ENCODE measurements around the gene NOCT. TPM values are rescaled to one million over a fixed set of nuclear protein-coding genes. Genes with fewer than 3 reads are reported as not detected.

NOCT gene
- total and polyA plus RNA-seq, 5 donors: 4.7 to 10.6 (median 9.6) TPM

DNA sequence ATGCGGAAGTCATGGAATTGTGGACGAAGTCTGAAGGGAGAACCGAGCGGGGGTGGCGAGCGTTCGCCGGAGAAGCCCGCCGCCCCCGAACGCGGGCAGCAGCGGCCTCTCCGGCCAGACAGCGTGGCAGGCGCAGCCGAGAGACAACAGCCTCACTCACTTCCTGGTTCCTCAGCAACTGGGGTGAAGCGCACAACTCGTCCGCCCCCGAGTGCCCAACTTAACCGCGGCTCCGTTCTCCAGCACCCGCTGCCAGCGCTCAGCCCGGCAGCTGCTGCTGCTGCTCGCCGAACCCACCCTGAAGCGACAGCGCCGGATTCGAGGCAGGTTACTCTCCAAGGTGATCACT, 68.0 kb downstream of the NOCT start:
- intact Hi-C loops (cut with DNase I): loop anchor here in 3 of 4 donors (5.0 to 10.0 kb wide), 3 partner anchors 49 to 211 kb away; no protein-coding TSS in a partner anchor
- Histone ChIP-seq H3K4me3 (ENCODE audit: low read length) (peak overlapping the region; percentile 92), H3K4me1 (ENCODE audit: control insufficient read depth, insufficient read depth, low read length) (no peaks in the 10 kb centered on the region), H3K9me3 (ENCODE audit: control insufficient read depth, low read length) (no peaks in the 10 kb centered on the region), H3K27ac (ENCODE audit: low read length) (peak overlapping the region; percentile 85), H3K27me3 (ENCODE audit: control insufficient read depth, insufficient read depth) (no peaks in the 10 kb centered on the region)
- ATAC-seq: peak; percentile 64 to 74
- peak; percentile 63 to 82 (median 81) for DNase-seq
- WGBS: under 1% methylated on average over 34 of the region's 34 CpGs

DNA sequence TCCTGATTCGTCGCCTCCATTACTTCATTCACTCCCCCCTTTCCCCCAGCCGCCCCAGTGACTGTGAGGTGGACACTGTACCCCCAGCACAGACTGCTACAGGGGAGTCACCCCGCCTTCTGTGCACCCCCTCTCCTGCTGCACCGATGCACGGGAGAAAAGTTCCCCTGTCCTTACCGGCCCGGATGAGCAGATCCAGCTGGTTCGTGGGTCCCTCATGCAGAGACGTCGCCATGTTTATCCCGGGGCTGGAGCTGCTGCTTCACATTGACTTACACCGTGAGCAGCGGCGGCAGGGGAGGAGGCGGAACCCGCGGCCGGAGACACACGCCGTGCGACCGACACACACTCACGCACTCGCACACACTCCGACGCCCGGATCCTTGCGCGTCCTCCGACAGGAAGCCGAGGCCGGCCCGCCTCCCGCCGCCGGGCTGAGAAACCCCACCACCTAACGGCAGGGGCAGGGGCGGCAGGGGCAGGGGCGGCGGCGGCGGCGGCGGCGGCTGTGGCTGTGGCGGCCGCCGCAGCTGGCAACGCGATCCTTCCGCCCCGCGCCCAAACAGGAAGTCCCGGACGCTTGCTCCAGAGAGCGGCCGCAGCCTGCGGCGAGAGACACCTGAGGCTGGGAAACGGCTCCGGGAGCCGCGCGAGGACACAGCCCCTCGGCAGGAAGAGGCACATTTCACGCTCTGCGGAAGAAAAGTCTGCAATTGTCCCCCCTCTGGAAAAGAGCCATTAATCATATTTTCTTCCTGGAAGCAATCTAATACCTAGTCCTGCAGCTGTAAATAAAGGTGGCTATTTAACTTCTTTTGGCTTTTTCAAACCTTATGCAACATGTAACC, 68.6 kb downstream of the NOCT start:
- WGBS: 1% methylated on average over 68 of the region's 68 CpGs
- intact Hi-C loops (cut with DNase I): loop anchor here in 3 of 4 donors (5.0 to 10.0 kb wide), 3 partner anchors 49 to 211 kb away; no protein-coding TSS in a partner anchor
- H3K9me3 ChIP-seq (ENCODE audit: control insufficient read depth, low read length): no peaks in the 10 kb centered on the region
- no peaks in the 10 kb centered on the region for H3K27me3 ChIP-seq (ENCODE audit: control insufficient read depth, insufficient read depth)
- H3K27ac ChIP-seq (ENCODE audit: low read length): peak overlapping the region; percentile 85
- peak; percentile 89 to 96 (median 95) for DNase-seq
- H3K4me3 ChIP-seq (ENCODE audit: low read length): peak overlapping the region; percentile 92
- peak; percentile 86 to 87 for ATAC-seq
- no peaks in the 10 kb centered on the region for H3K4me1 ChIP-seq (ENCODE audit: control insufficient read depth, insufficient read depth, low read length)

DNA sequence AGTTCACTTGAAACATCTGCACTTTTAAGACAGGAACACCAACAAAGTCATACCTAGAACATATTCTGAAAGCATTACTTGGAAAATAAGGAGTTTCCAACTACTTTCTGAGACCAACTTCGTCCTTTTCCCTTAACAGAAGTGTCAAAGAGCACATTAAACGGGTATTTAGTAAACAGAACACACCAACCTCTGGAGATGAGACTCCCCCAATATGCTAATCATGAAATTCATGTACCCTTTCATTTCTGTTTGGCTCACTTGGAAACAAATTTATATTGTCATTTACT, 69.2 kb downstream of the NOCT start:
- intact Hi-C loops (cut with DNase I): loop anchor here in 3 of 4 donors (5.0 to 10.0 kb wide), 3 partner anchors 50 to 210 kb away; no protein-coding TSS in a partner anchor
- Histone ChIP-seq H3K27ac (ENCODE audit: low read length) (no peak overlapping the region), H3K9me3 (ENCODE audit: control insufficient read depth, low read length) (no peaks in the 10 kb centered on the region), H3K27me3 (ENCODE audit: control insufficient read depth, insufficient read depth) (no peaks in the 10 kb centered on the region), H3K4me1 (ENCODE audit: control insufficient read depth, insufficient read depth, low read length) (no peaks in the 10 kb centered on the region), H3K4me3 (ENCODE audit: low read length) (peak overlapping the region; percentile 92)
- under 1% methylated on average over 2 of the region's 2 CpGs for WGBS
- DNase-seq (no peak), ATAC-seq (no peak)

DNA sequence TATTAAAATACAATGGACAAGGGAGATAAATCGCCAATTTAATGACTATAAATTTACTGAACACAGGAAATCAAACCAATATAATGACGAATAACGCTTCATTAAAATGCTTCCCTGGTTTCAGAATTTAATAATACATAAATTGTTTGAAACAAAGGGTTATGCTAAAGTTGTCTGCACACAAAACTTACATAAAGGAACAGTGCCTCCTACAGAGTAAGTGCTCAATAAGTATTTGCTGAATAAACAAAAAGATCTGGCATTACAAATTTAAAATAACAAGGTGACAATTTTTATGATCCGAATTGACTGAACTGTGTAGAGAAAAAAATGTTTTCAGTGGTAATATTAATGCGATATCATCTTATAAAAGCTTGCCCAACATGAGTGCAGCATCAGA, 69.6 kb downstream of the NOCT start:
- peak overlapping the region; percentile 92 for H3K4me3 ChIP-seq (ENCODE audit: low read length)
- no peaks in the 10 kb centered on the region for H3K4me1 ChIP-seq (ENCODE audit: control insufficient read depth, insufficient read depth, low read length)
- H3K27ac ChIP-seq (ENCODE audit: low read length): no peak overlapping the region
- H3K27me3 ChIP-seq (ENCODE audit: control insufficient read depth, insufficient read depth): no peaks in the 10 kb centered on the region
- intact Hi-C loops (cut with DNase I): loop anchor here in 2 of 4 donors (10.0 kb wide), 2 partner anchors 50 to 210 kb away; no protein-coding TSS in a partner anchor
- 50% methylated on average over 5 of the region's 5 CpGs for WGBS
- DNase-seq (no peak), ATAC-seq (no peak)
- H3K9me3 ChIP-seq (ENCODE audit: control insufficient read depth, low read length): no peaks in the 10 kb centered on the region

DNA sequence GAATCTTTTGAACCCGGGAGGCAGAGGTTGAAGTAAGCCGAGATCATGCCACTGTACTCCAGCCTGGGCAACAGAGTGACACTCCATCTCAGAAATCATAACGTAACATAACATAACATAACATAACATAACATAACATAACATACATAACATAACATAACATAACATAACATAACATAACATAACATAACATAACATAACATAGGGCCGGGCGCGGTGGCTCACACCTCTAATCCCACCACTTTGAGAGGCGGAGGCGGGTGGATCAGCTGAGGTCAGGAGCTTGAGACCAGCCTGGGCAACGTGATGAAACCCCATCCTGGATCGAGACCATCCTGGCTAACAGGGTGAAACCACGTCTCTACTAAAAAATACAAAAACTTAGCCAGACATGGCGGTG, 76.7 kb downstream of the NOCT start:
- no peaks in the 10 kb centered on the region for H3K27me3 ChIP-seq (ENCODE audit: control insufficient read depth, insufficient read depth)
- intact Hi-C loops (cut with DNase I): loop anchor here in 1 of 4 donors (10.0 kb wide), 1 partner anchor 203 kb away; no protein-coding TSS in a partner anchor
- 86% methylated on average over 12 of the region's 12 CpGs for WGBS
- no peak overlapping the region for H3K4me3 ChIP-seq (ENCODE audit: low read length)
- DNase-seq (no peak), ATAC-seq (no peak)
- H3K9me3 ChIP-seq (ENCODE audit: control insufficient read depth, low read length): no peaks in the 10 kb centered on the region
- no peaks in the 10 kb centered on the region for H3K4me1 ChIP-seq (ENCODE audit: control insufficient read depth, insufficient read depth, low read length)
- H3K27ac ChIP-seq (ENCODE audit: low read length): no peak overlapping the region

Other genes starting within 250 kb of the NOCT start
- gene ELF2, start 161.4 kb downstream of the NOCT start, total RNA-seq: 10 to 100 TPM; 40.0 to 44.0 (median 42.8) TPM
- 15.6 TPM for gene ELF2, start 161.4 kb downstream of the NOCT start, polyA plus RNA-seq